Testis (tissue), 2 donors: ENCODE results near the gene TRAPPC10.

Source experiments
- POLR2A ChIP-seq: fragments of 450-650 bp; IDR thresholded peaks from one replicate; pipeline ENCODE4 v1.6.1; 2017; ENCODE audit warnings: antibody characterized with exemption, mild to moderate bottlenecking, moderate library complexity
- TF ChIP-seq, protein P1 (sequence below), 3 experiments: fragments of 450-650 bp in 2 of 3; fragments of 200-600 bp in 1 of 3; sonication (generic) in 1 of 3; IDR thresholded peaks; one replicate each; pipeline ENCODE4 v1.5.1; 2016 to 2019; ENCODE audit warnings: antibody characterized with exemption in 3 of 3, mild to moderate bottlenecking in 2 of 3, moderate library complexity in 1 of 3

- TF ChIP-seq, protein P1, sequence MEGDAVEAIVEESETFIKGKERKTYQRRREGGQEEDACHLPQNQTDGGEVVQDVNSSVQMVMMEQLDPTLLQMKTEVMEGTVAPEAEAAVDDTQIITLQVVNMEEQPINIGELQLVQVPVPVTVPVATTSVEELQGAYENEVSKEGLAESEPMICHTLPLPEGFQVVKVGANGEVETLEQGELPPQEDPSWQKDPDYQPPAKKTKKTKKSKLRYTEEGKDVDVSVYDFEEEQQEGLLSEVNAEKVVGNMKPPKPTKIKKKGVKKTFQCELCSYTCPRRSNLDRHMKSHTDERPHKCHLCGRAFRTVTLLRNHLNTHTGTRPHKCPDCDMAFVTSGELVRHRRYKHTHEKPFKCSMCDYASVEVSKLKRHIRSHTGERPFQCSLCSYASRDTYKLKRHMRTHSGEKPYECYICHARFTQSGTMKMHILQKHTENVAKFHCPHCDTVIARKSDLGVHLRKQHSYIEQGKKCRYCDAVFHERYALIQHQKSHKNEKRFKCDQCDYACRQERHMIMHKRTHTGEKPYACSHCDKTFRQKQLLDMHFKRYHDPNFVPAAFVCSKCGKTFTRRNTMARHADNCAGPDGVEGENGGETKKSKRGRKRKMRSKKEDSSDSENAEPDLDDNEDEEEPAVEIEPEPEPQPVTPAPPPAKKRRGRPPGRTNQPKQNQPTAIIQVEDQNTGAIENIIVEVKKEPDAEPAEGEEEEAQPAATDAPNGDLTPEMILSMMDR (IDR thresholded peaks at IDR 0.05) = no peak
- TF ChIP-seq POLR2A = no peak
These were observed 1.4 kb downstream of the TRAPPC10 start for GRCh38 chr21:44013380-44014088.
